ENCODE measurements around the gene FIBP. TPM values are rescaled to one million over a fixed set of nuclear protein-coding genes. Genes with fewer than 3 reads are reported as not detected.

The FIBP gene
- total RNA-seq, 1 donor = 129 TPM

GRCh38 chr11:65863889-65864705 lies 24.2 kb downstream of the FIBP start:
- no peaks in the 10 kb centered on the region for H3K9me3 ChIP-seq (ENCODE audit: low read depth, low read length)
- peaks cover 23% of the 10 kb centered on the region for H3K4me1 ChIP-seq (ENCODE audit: insufficient read depth, low read length)
- H2AFZ ChIP-seq (ENCODE audit: low read length) = no peak overlapping the region
- H4K20me1 ChIP-seq (ENCODE audit: insufficient read depth, low read length) = peaks cover 24% of the 10 kb centered on the region
- peaks cover 66% of the 10 kb centered on the region for H3K36me3 ChIP-seq (ENCODE audit: insufficient read depth, low read length)
- no peak overlapping the region for H3K4me2 ChIP-seq (ENCODE audit: insufficient read depth, low read length)
- no peak overlapping the region for H3K4me3 ChIP-seq (ENCODE audit: insufficient read depth, low read length)
- peaks cover 44% of the 10 kb centered on the region for H3K79me2 ChIP-seq (ENCODE audit: insufficient read depth, low read length)
- no peak overlapping the region for H3K27ac ChIP-seq (ENCODE audit: low read depth, low read length)
- no peaks in the 10 kb centered on the region for H3K27me3 ChIP-seq (ENCODE audit: insufficient read depth, low read length)
- TF ChIP-seq CTCF (IDR thresholded peaks at IDR 0.05; ENCODE audit: extremely low read depth, low read depth, low read length) = no peak
- DNase-seq (ENCODE audit: insufficient read length, low spot score, missing footprints) = peak; percentile 59

GRCh38 chr11:65862941-65863888 lies 25.1 kb downstream of the FIBP start:
- peaks cover 23% of the 10 kb centered on the region for H4K20me1 ChIP-seq (ENCODE audit: insufficient read depth, low read length)
- peaks cover 39% of the 10 kb centered on the region for H3K79me2 ChIP-seq (ENCODE audit: insufficient read depth, low read length)
- no peaks in the 10 kb centered on the region for H3K9me3 ChIP-seq (ENCODE audit: low read depth, low read length)
- H2AFZ ChIP-seq (ENCODE audit: low read length) = no peak overlapping the region
- no peak for TF ChIP-seq CTCF (IDR thresholded peaks at IDR 0.05; ENCODE audit: extremely low read depth, low read depth, low read length)
- H3K4me2 ChIP-seq (ENCODE audit: insufficient read depth, low read length) = no peak overlapping the region
- peak; percentile 82 for DNase-seq (ENCODE audit: insufficient read length, low spot score, missing footprints)
- H3K27me3 ChIP-seq (ENCODE audit: insufficient read depth, low read length) = no peaks in the 10 kb centered on the region
- H3K4me1 ChIP-seq (ENCODE audit: insufficient read depth, low read length) = peaks cover 31% of the 10 kb centered on the region
- H3K4me3 ChIP-seq (ENCODE audit: insufficient read depth, low read length) = no peak overlapping the region
- no peak overlapping the region for H3K27ac ChIP-seq (ENCODE audit: low read depth, low read length)
- H3K36me3 ChIP-seq (ENCODE audit: insufficient read depth, low read length) = peaks cover 58% of the 10 kb centered on the region

GRCh38 chr11:65862191-65862735 lies 26.0 kb downstream of the FIBP start:
- Histone ChIP-seq H3K4me1 (ENCODE audit: insufficient read depth, low read length) (peaks cover 31% of the 10 kb centered on the region), H3K4me3 (ENCODE audit: insufficient read depth, low read length) (peak overlapping the region; percentile 99), H3K79me2 (ENCODE audit: insufficient read depth, low read length) (peaks cover 41% of the 10 kb centered on the region), H3K36me3 (ENCODE audit: insufficient read depth, low read length) (peaks cover 52% of the 10 kb centered on the region), H3K27ac (ENCODE audit: low read depth, low read length) (no peak overlapping the region), H3K27me3 (ENCODE audit: insufficient read depth, low read length) (no peaks in the 10 kb centered on the region), H3K4me2 (ENCODE audit: insufficient read depth, low read length) (no peak overlapping the region), H3K9me3 (ENCODE audit: low read depth, low read length) (no peaks in the 10 kb centered on the region), H4K20me1 (ENCODE audit: insufficient read depth, low read length) (peaks cover 18% of the 10 kb centered on the region), H2AFZ (ENCODE audit: low read length) (no peak overlapping the region)
- DNase-seq (ENCODE audit: insufficient read length, low spot score, missing footprints) = no peak
- TF ChIP-seq CTCF (IDR thresholded peaks at IDR 0.05; ENCODE audit: extremely low read depth, low read depth, low read length) = no peak
